ENCODE measurements around the gene HOMER3. TPM values are rescaled to one million over a fixed set of nuclear protein-coding genes. Genes with fewer than 3 reads are reported as not detected.

The HOMER3 gene
- total and polyA plus RNA-seq, 2 of the 13 experiments (the other 11 are each of a cell fraction or from before 2014, with no cell fraction given), result 21.3 to 27.3 TPM

GRCh38 chr19:18919086-18919899 lies 21.7 kb downstream of the HOMER3 start, which contains the start of the genes COPE and DDX49 (continued):
- TF ChIP-seq ATF6 (CRISPR knock-in tag; conservative IDR thresholded peaks at IDR 0.05) (no peak), ZFP1 (CRISPR knock-in tag; IDR thresholded peaks at IDR 0.05) (no peak), ELF4 (CRISPR knock-in tag; IDR thresholded peaks at IDR 0.05; ENCODE audit: borderline replicate concordance) (peak; percentile 99), ZMYM2 (CRISPR knock-in tag; IDR thresholded peaks at IDR 0.05) (no peak), NR2C2 (CRISPR knock-in tag; IDR thresholded peaks at IDR 0.05; ENCODE audit: borderline replicate concordance) (peak; percentile 82), ZNF792 (CRISPR knock-in tag; IDR thresholded peaks at IDR 0.05) (peak; percentile 15; the same call in 1 of the 2 replicates), ZBTB14 (CRISPR knock-in tag; IDR thresholded peaks at IDR 0.05) (no peak), SATB2 (CRISPR knock-in tag; IDR thresholded peaks at IDR 0.05) (0 out of 2 replicates have a peak, but pooled peaks have one; percentile 31), SMYD3 (CRISPR knock-in tag; IDR thresholded peaks at IDR 0.05) (no peak), ZNF232 (CRISPR knock-in tag; IDR thresholded peaks at IDR 0.05; ENCODE audit: borderline replicate concordance) (peak; percentile 54; the same call in 1 of the 2 replicates), CTCF (CRISPR knock-in tag; IDR thresholded peaks at IDR 0.05) (no peak; the same call in 1 of the 2 replicates), ZNF18 (CRISPR knock-in tag; IDR thresholded peaks at IDR 0.05; ENCODE audit: insufficient replicate concordance) (peak; percentile 40), ZNF841 (CRISPR knock-in tag; IDR thresholded peaks at IDR 0.05; ENCODE audit: borderline replicate concordance) (no peak), ZNF121 (CRISPR knock-in tag; IDR thresholded peaks at IDR 0.05) (no peak), ISL2 (CRISPR knock-in tag; IDR thresholded peaks at IDR 0.05) (0 out of 2 replicates have a peak, but pooled peaks have one; percentile 41), EED (CRISPR knock-in tag; IDR thresholded peaks at IDR 0.05) (0 out of 2 replicates have a peak, but pooled peaks have one; percentile 71), YEATS4 (CRISPR knock-in tag; IDR thresholded peaks at IDR 0.05; ENCODE audit: borderline replicate concordance) (peak; percentile 89), ZNF343 (CRISPR knock-in tag; IDR thresholded peaks at IDR 0.05) (no peak), AFF4 (CRISPR knock-in tag; IDR thresholded peaks at IDR 0.05) (no peak)
